Heart left ventricle (tissue), 16 donors: ENCODE results near the gene GRK3. TPM values are rescaled to one million over a fixed set of nuclear protein-coding genes. Genes with fewer than 3 reads are reported as not detected.

Source experiments
- ATAC-seq, 4 donors: fragments of 200-7000 bp; cut with Tn5 transposase; one replicate each; pipeline ENCODE4 v1.9.1; 2020 to 2022; ENCODE audit warnings: moderate library complexity in 4 of 4, mild to moderate bottlenecking in 3 of 4, moderate number of reproducible peaks in 1 of 4
- DNase-seq, 5 donors: peaks; one replicate each; pipeline ENCODE4 v3.0.0-alpha.2; 2020
- H3K27ac ChIP-seq, 12 donors: fragments of 200-600 bp; sonication (generic) in 4 of 12; one replicate each; pipeline versions ENCODE4 v1.5.0 to v1.8.0; 2016 to 2022; ENCODE audit warnings: mild to moderate bottlenecking in 2 of 12
- H3K27me3 ChIP-seq, 9 donors: fragments of 200-600 bp; sonication (generic) in 2 of 9; one replicate each; pipeline versions ENCODE4 v1.5.1 to v1.8.0; 2016 to 2022; ENCODE audit warnings: mild to moderate bottlenecking in 3 of 9
- H3K36me3 ChIP-seq, 9 donors: fragments of 200-600 bp; sonication (generic) in 2 of 9; one replicate each; pipeline versions ENCODE4 v1.5.0 to v1.8.0; 2018 to 2022; ENCODE audit warnings: mild to moderate bottlenecking in 2 of 9
- H3K4me1 ChIP-seq, 12 donors: fragments of 200-600 bp; sonication (generic) in 4 of 12; one replicate each; pipeline versions ENCODE4 v1.5.0 to v1.8.0; 2016 to 2022; ENCODE audit warnings: mild to moderate bottlenecking in 3 of 12
- H3K4me3 ChIP-seq, 12 donors: fragments of 200-600 bp; sonication (generic) in 4 of 12; one replicate each; pipeline versions ENCODE4 v1.5.0 to v1.8.0; 2017 to 2022; ENCODE audit warnings: mild to moderate bottlenecking in 9 of 12, moderate library complexity in 4 of 12
- H3K9me3 ChIP-seq, 12 donors: fragments of 200-600 bp; sonication (generic) in 4 of 12; one replicate each; pipeline versions ENCODE4 v1.5.0 to v1.8.0; 2016 to 2022; ENCODE audit warnings: mild to moderate bottlenecking in 1 of 12
- CTCF ChIP-seq, 12 donors: fragments of 200-600 bp; sonication (generic) in 4 of 12; IDR thresholded peaks; one replicate each; pipeline versions ENCODE4 v1.5.0 to v1.8.0; 2018 to 2022; ENCODE audit warnings: antibody characterized with exemption in 12 of 12, mild to moderate bottlenecking in 5 of 12
- POLR2A ChIP-seq, 2 donors: fragments of 450-650 bp; IDR thresholded peaks; one replicate each; pipeline ENCODE4 v1.6.1; 2017; ENCODE audit warnings: antibody characterized with exemption in 2 of 2, mild to moderate bottlenecking in 2 of 2, moderate library complexity in 2 of 2
- WGBS, 4 donors: extraction: QIAGEN DNeasy Blood & Tissue Kit in 2 of 4; methylation state at CpG; one replicate each; pipeline versions ENCODE4 v1.1.5 to v1.1.7; 2013 to 2018; 5-methylcytosine and 5-hydroxymethylcytosine counted together
- intact Hi-C, 10 donors: fragments of 100-400 bp; cut with DNase I; formaldehyde crosslinking; loops; one replicate each; pipeline versions ENCODE4 v1.11.1 to v1.14.2; 2022
- polyA plus RNA-seq, 2 donors: library from polyadenylated mRNA; stranded (reverse); fragments of 200-250 nt; gene quantifications; one replicate each; pipeline ENCODE4 v1.2.3, GENCODE V29; 2013
- total RNA-seq, 9 donors: library from RNA; depleted of rRNA in 2 of 9; stranded (reverse); fragments of >200 nt in 2 of 9; fragmentation: NEBNext Ultra II Directional in 3 of 9; extraction: Animal tissue kit (Norgen Biotek cat#: 25700) in 3 of 9; gene quantifications; one replicate each; pipeline versions ENCODE4 v1.1.0 to v1.2.4, GENCODE V29; 2016 to 2023
- donor health status: ischemic (EF 13 %, LVEDD 7.1; RV severe dilation, severe dysfunction).
- donor health status: healthy with polysubstance abuse.
- donor health status: DM: no; HTN: yes; CAD: no.
- donor health status: DM: no; HTN: no; CAD: no.
- donor health status: ischemic (EF 25% LVEDD 6.9; RV normal size, moderate dysfunction).
- donor health status: ischemic (EF 25% LVEDD 5.7; RV mildly dilated, moderate dysfunction).
- donor health status: healthy.
- donor health status: DM: yes; HTN: yes; CAD: no.
- donor health status: ischemic (EF 35%, LVEDD 5.7; RV mildly dilated, moderate dysfunction).
- donor health status: nonischemic (EF 11% LVEDD 7.7; RV severe dilation, severe dysfunction).
- donor health status: DM: yes; HTN: yes; CAD: no.
- donor health status: PGD.
- donor health status: ischemic (EF 29% LVEDD 5.4; RV normal size, mild dysfunction).
- donor health status: nonischemic (EF 23%, LVEDD 6.1; RV moderate dilation, normal function).

Gene GRK3
- total and polyA plus RNA-seq, 11 donors = 1.1 to 16.2 (median 5.9) TPM

GRCh38 chr22:25709758-25710157 is 145.3 kb downstream of the GRK3 start:
- DNase-seq (no peak), ATAC-seq (no peak)
- no peaks in the 10 kb centered on the region for H3K9me3 ChIP-seq
- intact Hi-C loops = loop anchor here in 5 of 10 donors (5.0 to 10.0 kb wide), 5 partner anchors 63 to 345 kb away; no protein-coding TSS in a partner anchor
- TF ChIP-seq POLR2A (IDR thresholded peaks at IDR 0.05) (no peak), CTCF (IDR thresholded peaks at IDR 0.05) (no peak)
- WGBS, 4 donors = 82 to 93% (median 88%) methylated on average over 6 of the region's 6 CpGs
- H3K4me3 ChIP-seq = no peak overlapping the region
- H3K36me3 ChIP-seq = peaks cover 0 to 35% (median 3%) of the 10 kb centered on the region in 9 donors
- H3K4me1 ChIP-seq = peaks cover 0 to 10% (median 0%) of the 10 kb centered on the region in 12 donors
- no peak overlapping the region for H3K27ac ChIP-seq
- H3K27me3 ChIP-seq = no peaks in the 10 kb centered on the region

- DNase-seq (no peak), ATAC-seq (no peak)
- no peak for TF ChIP-seq CTCF (IDR thresholded peaks at IDR 0.05)
- no peak for TF ChIP-seq POLR2A (IDR thresholded peaks at IDR 0.05)
- H3K36me3 ChIP-seq = peaks cover 0 to 42% (median 3%) of the 10 kb centered on the region in 9 donors
- H3K27me3 ChIP-seq = no peaks in the 10 kb centered on the region
- no peak overlapping the region for H3K27ac ChIP-seq
- H3K9me3 ChIP-seq = no peaks in the 10 kb centered on the region
- intact Hi-C loops = loop anchor here in 1 of 10 donors (5.0 kb wide), 1 partner anchor 62 kb away; no protein-coding TSS in a partner anchor
- H3K4me1 ChIP-seq = peaks cover 0 to 6% (median 0%) of the 10 kb centered on the region in 12 donors
- no peak overlapping the region for H3K4me3 ChIP-seq
- 87 to 95% (median 93%) methylated on average over 7 of the region's 7 CpGs for WGBS, 4 donors
Observed at GRCh38 chr22:25710501-25710900, 146.0 kb downstream of the GRK3 start.

GRCh38 chr22:25711491-25711890 is 147.0 kb downstream of the GRK3 start:
- no peak overlapping the region for H3K4me3 ChIP-seq
- intact Hi-C loops = loop anchor here in 1 of 10 donors (5.0 kb wide), 1 partner anchor 61 kb away; no protein-coding TSS in a partner anchor
- 80 to 84% (median 84%) methylated on average over 6 of the region's 6 CpGs for WGBS, 4 donors
- H3K36me3 ChIP-seq = peaks cover 0 to 46% (median 3%) of the 10 kb centered on the region in 9 donors
- no peaks in the 10 kb centered on the region for H3K9me3 ChIP-seq
- TF ChIP-seq CTCF (IDR thresholded peaks at IDR 0.05) (no peak), POLR2A (IDR thresholded peaks at IDR 0.05) (no peak)
- no peaks in the 10 kb centered on the region for H3K27me3 ChIP-seq
- DNase-seq (no peak), ATAC-seq (no peak)
- no peak overlapping the region for H3K27ac ChIP-seq
- no peaks in the 10 kb centered on the region for H3K4me1 ChIP-seq

GRCh38 chr22:25712661-25713400 is 148.4 kb downstream of the GRK3 start:
- no peak for TF ChIP-seq POLR2A (IDR thresholded peaks at IDR 0.05)
- no peak for TF ChIP-seq CTCF (IDR thresholded peaks at IDR 0.05)
- no peak overlapping the region for H3K27ac ChIP-seq
- ATAC-seq = no peak
- peaks cover 0 to 46% (median 3%) of the 10 kb centered on the region in 9 donors for H3K36me3 ChIP-seq
- H3K27me3 ChIP-seq = no peaks in the 10 kb centered on the region
- 79 to 88% (median 84%) methylated on average over 7 of the region's 7 CpGs for WGBS, 4 donors
- no peak overlapping the region for H3K4me3 ChIP-seq
- DNase-seq = no peak
- H3K9me3 ChIP-seq = no peaks in the 10 kb centered on the region
- peaks cover 0 to 2% (median 0%) of the 10 kb centered on the region in 12 donors for H3K4me1 ChIP-seq
- intact Hi-C loops = loop anchor here in 1 of 10 donors (5.0 kb wide), 1 partner anchor 59 kb away; no protein-coding TSS in a partner anchor
